Nephron (organoid): Measurements from ENCODE around the gene SUPT5H.
"Not testable (repeated sequence)": the region's sequence is repeated elsewhere in the genome, so short reads cannot be mapped to it uniquely, and the experiment has no call there.

Experiments
- H3K27ac Mint-ChIP-seq, 3 experiments: 2 replicates each; pipeline ENCODE4 v1.8.0; 2020; ENCODE audit warnings: mixed read lengths in 3 of 3, mild to moderate bottlenecking in 2 of 3, moderate library complexity in 1 of 3
- H3K27me3 Mint-ChIP-seq: 2 replicates; pipeline ENCODE4 v1.8.0; 2021; ENCODE audit warnings: low read depth, mild to moderate bottlenecking, moderate library complexity, mixed read lengths
- H3K36me3 Mint-ChIP-seq: 2 replicates; pipeline ENCODE4 v1.8.0; 2020; ENCODE audit warnings: low read depth, mixed read lengths
- H3K4me1 Mint-ChIP-seq: 2 replicates; pipeline ENCODE4 v1.8.0; 2020; ENCODE audit warnings: mixed read lengths
- H3K4me3 Mint-ChIP-seq, 3 experiments: 2 replicates each; pipeline ENCODE4 v1.8.0; 2020; ENCODE audit warnings: mild to moderate bottlenecking in 3 of 3, mixed read lengths in 3 of 3, moderate library complexity in 2 of 3
- H3K9me3 Mint-ChIP-seq: 2 replicates; pipeline ENCODE4 v1.8.0; 2020; ENCODE audit warnings: mixed read lengths
- CTCF ChIP-seq, 3 experiments: fragments of 200-600 bp; sonication (generic); IDR thresholded peaks; one replicate each; pipeline ENCODE4 v1.5.0; 2021; ENCODE audit warnings: antibody characterized with exemption in 3 of 3; ENCODE audit not compliant: unreplicated experiment in 3 of 3

Gene SUPT5H

GRCh38 chr19:39472746-39473442 is 27.5 kb downstream of the SUPT5H start:
- no peaks in the 10 kb centered on the region for H3K4me1 Mint-ChIP-seq
- no peak overlapping the region for H3K4me3 Mint-ChIP-seq
- TF ChIP-seq CTCF (IDR thresholded peaks at IDR 0.05; ENCODE audit: unreplicated experiment in 3 of 3): no peak
- H3K36me3 Mint-ChIP-seq: peaks cover 65% of the 10 kb centered on the region
- no peaks in the 10 kb centered on the region for H3K9me3 Mint-ChIP-seq
- H3K27ac Mint-ChIP-seq: no peak overlapping the region
- H3K27me3 Mint-ChIP-seq: no peaks in the 10 kb centered on the region

- no peak overlapping the region for H3K4me3 Mint-ChIP-seq
- peaks cover 61% of the 10 kb centered on the region for H3K36me3 Mint-ChIP-seq
- no peaks in the 10 kb centered on the region for H3K27me3 Mint-ChIP-seq
- no peaks in the 10 kb centered on the region for H3K4me1 Mint-ChIP-seq
- TF ChIP-seq CTCF (IDR thresholded peaks at IDR 0.05; ENCODE audit: unreplicated experiment in 3 of 3): no peak
- no peak overlapping the region for H3K27ac Mint-ChIP-seq
- no peaks in the 10 kb centered on the region for H3K9me3 Mint-ChIP-seq
Observed at GRCh38 chr19:39473443-39473960, 28.1 kb downstream of the SUPT5H start.

GRCh38 chr19:39474139-39474620 is 28.8 kb downstream of the SUPT5H start:
- Mint-ChIP-seq H3K4me1 (no peaks in the 10 kb centered on the region), H3K9me3 (no peaks in the 10 kb centered on the region), H3K4me3 (no peak overlapping the region), H3K27me3 (no peaks in the 10 kb centered on the region), H3K36me3 (peaks cover 54% of the 10 kb centered on the region), H3K27ac (no peak overlapping the region)
- TF ChIP-seq CTCF (IDR thresholded peaks at IDR 0.05; ENCODE audit: unreplicated experiment in 3 of 3): peak; percentile 62 to 65 (median 64)

- H3K27ac Mint-ChIP-seq: no peak overlapping the region
- no peaks in the 10 kb centered on the region for H3K9me3 Mint-ChIP-seq
- H3K27me3 Mint-ChIP-seq: no peaks in the 10 kb centered on the region
- H3K4me1 Mint-ChIP-seq: peaks cover 12% of the 10 kb centered on the region
- H3K36me3 Mint-ChIP-seq: peaks cover 42% of the 10 kb centered on the region
- no peak for TF ChIP-seq CTCF (IDR thresholded peaks at IDR 0.05; ENCODE audit: unreplicated experiment in 3 of 3)
- no peak overlapping the region for H3K4me3 Mint-ChIP-seq
Observed at GRCh38 chr19:39475748-39476147, 30.4 kb downstream of the SUPT5H start.

- Mint-ChIP-seq H3K4me3 (peak overlapping the region; percentile 90 to 96 (median 92)), H3K36me3 (peaks cover 28% of the 10 kb centered on the region), H3K4me1 (peaks cover 23% of the 10 kb centered on the region), H3K27ac (peak overlapping the region; percentile 90 to 97 (median 97))
- H3K9me3 Mint-ChIP-seq, H3K27me3 Mint-ChIP-seq: not testable (repeated sequence)
Observed at GRCh38 chr19:39479319-39479801, 34.0 kb downstream of the SUPT5H start.

- H3K9me3 Mint-ChIP-seq: no peaks in the 10 kb centered on the region
- no peak for TF ChIP-seq CTCF (IDR thresholded peaks at IDR 0.05; ENCODE audit: unreplicated experiment in 3 of 3)
- peaks cover 23% of the 10 kb centered on the region for H3K4me1 Mint-ChIP-seq
- peaks cover 22% of the 10 kb centered on the region for H3K36me3 Mint-ChIP-seq
- peak overlapping the region; percentile 90 to 97 (median 97) for H3K27ac Mint-ChIP-seq
- H3K4me3 Mint-ChIP-seq: peak overlapping the region; percentile 90 to 96 (median 92)
- no peaks in the 10 kb centered on the region for H3K27me3 Mint-ChIP-seq
Observed at GRCh38 chr19:39479916-39480315, 34.5 kb downstream of the SUPT5H start.
